ENCODE measurements around the gene KLHL17. TPM values are rescaled to one million over a fixed set of nuclear protein-coding genes. Genes with fewer than 3 reads are reported as not detected.

The KLHL17 gene
- total and polyA plus RNA-seq, 10 of the 15 experiments (the other 5 are each of a cell fraction or from before 2014, with no cell fraction given) = 0.03 to 30.6 (median 5.3) TPM

DNA sequence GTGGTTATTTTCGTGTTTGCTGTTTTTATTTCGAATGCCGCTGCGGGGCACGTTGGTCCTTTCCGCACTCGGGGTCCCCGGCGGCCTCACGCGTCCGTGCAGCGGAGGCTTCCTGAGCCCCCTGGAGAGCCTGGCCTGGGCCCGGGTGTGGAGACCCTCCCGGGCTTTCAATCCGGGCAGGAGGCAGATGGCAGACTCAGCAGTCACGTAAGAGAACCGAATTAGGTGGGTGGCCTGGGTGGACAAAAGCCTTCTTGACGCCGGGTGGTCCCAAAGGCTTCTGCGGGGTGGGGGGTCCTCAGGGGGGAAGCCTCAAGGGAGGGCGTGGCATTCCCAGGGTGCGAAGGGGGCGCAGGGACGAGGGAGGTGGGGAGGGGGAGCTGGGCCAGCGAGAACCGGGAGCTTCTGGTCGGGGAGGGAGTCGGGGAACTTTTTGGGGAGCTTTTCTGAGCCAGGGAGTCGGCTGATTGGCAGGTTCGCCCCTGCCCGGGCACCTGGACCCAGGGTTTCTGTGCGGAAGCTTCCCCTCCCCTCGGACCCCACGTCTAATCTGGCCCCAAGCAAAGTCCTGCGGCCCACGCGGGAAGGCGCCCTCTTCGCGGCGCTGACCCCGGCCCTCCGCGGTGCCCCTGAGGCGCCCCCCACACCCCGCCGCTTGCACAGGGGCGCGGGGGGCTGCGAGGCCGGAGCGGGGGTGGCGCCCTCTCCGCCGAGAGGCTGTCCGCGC lies 40.8 kb downstream of the KLHL17 start:
- Histone ChIP-seq H3K27me3 (replicated peaks in 1 of 2; ENCODE audit: control insufficient read depth in 2 of 2, insufficient read depth in 2 of 2, low read length in 1 of 2) (peaks cover 0 to 20% of the 10 kb centered on the region in 2 experiments; a peak in 2 of 4 replicates), H3K36me3 (ENCODE audit: control insufficient read depth in 2 of 2, insufficient read depth in 2 of 2, low read length in 1 of 2) (no peaks in the 10 kb centered on the region), H3K9me3 (replicated peaks; ENCODE audit: control insufficient read depth, insufficient read depth, low read length) (no peaks in the 10 kb centered on the region), H4K20me1 (ENCODE audit: control insufficient read depth, insufficient read depth) (no peaks in the 10 kb centered on the region), H3K4me3 (peak overlapping the region; percentile 48; the same call in 1 of the 2 replicates), H3K4me2 (ENCODE audit: control insufficient read depth, insufficient read depth) (peak overlapping the region; percentile 96), H3K27ac (ENCODE audit: control insufficient read depth, insufficient read depth) (no peak overlapping the region), H3K79me2 (ENCODE audit: control insufficient read depth, insufficient read depth, low read length) (no peaks in the 10 kb centered on the region), H3K4me1 (ENCODE audit: control insufficient read depth, insufficient read depth, low read length) (peaks cover 26% of the 10 kb centered on the region), H3K9ac (ENCODE audit: control insufficient read depth, insufficient read depth, low read length) (no peak overlapping the region), H2AFZ (ENCODE audit: control insufficient read depth, low read depth, low read length) (no peak overlapping the region; the same call in 1 of the 2 replicates)
- in situ Hi-C loops (cut with MboI) (no loop called here), intact Hi-C loops (cut with micrococcal nuclease; ENCODE audit: unreplicated experiment) (no loop called here)
- SMC1A ChIA-PET (ENCODE audit: uncharacterized antibody, unreplicated experiment) = interaction anchor here (1.0 to 2.0 kb wide), 3 partner anchors 8 to 16 kb away, joined by 4 to 11 read pairs (median 8); partner anchors contain the start of gene ISG15
- FAIRE-seq = no peak
- TSS peak; percentile 64 for BruUV-seq (replicated peaks)
- RAD21 ChIA-PET (ENCODE audit: unreplicated experiment) = interaction anchor here (1.0 to 2.3 kb wide), 6 partner anchors 8 to 63 kb away, joined by 3 to 13 read pairs (median 5); partner anchors contain the start of gene AGRN
- 3% methylated on average over 25 of the region's 58 CpGs for WGBS (ENCODE audit: insufficient coverage, insufficient replicate concordance, low lambda C conversion rate, missing lambda C conversion rate)
- no peak for DNase-seq (ENCODE audit: low read depth, low spot score)
- TF ChIP-seq EGR1 (IDR thresholded peaks at IDR 0.05; ENCODE audit: borderline replicate concordance in 1 of 2, low read depth in 2 of 2, low read length in 2 of 2) (no peak), NKRF (conservative IDR thresholded peaks at IDR 0.05) (0 out of 2 replicates have a peak, but pooled peaks have one; percentile 33), POLR2AphosphoS5 (IDR thresholded peaks at IDR 0.05; ENCODE audit: low read length) (0 out of 2 replicates have a peak, but pooled peaks have one; percentile 1), ZNF622 (IDR thresholded peaks at IDR 0.05) (no peak), PKNOX1 (IDR thresholded peaks at IDR 0.05) (peak; percentile 42; the same call in 1 of the 2 replicates), NBN (IDR thresholded peaks at IDR 0.05) (peak; percentile 45; the same call in 1 of the 2 replicates)
- no peak for ATAC-seq
- POLR2A ChIA-PET = interaction anchor here (0.7 to 5.4 kb wide), 4 partner anchors 9 to 12 kb away, joined by 3 to 22 read pairs (median 6); partner anchors contain the start of gene ISG15
- CTCF ChIA-PET = interaction anchor here (0.7 to 5.6 kb wide), 10 partner anchors 9 to 291 kb away, joined by 3 to 56 read pairs (median 4); partner anchors contain the start of genes ISG15 and PERM1
